ENCODE data around the gene UBL4A. TPM values are rescaled to one million over a fixed set of nuclear protein-coding genes. Genes with fewer than 3 reads are reported as not detected.

Gene UBL4A
- total and polyA plus RNA-seq, 9 of the 15 experiments (the other 6 are each of a cell fraction or from before 2014, with no cell fraction given), result 15.2 to 140 (median 100) TPM

GRCh38 chrX:154507673-154508383, 21.4 kb upstream of the UBL4A start:
- Histone ChIP-seq H3K27ac (ENCODE audit: extremely low read depth, low read depth, low read length) (no peak overlapping the region), H3K9ac (ENCODE audit: insufficient read depth in 1 of 2, low read depth in 2 of 2, low read length in 2 of 2) (peak overlapping the region in 1 of 2 experiments; percentile 17; a peak in 1 of 4 replicates), H3K27me3 (ENCODE audit: control insufficient read depth in 2 of 2, insufficient read depth in 2 of 2, low read length in 2 of 2) (no peaks in the 10 kb centered on the region), H2AFZ (ENCODE audit: low read depth, low read length) (no peak overlapping the region), H3K4me1 (replicated peaks in 1 of 2; ENCODE audit: control insufficient read depth in 2 of 2, insufficient read depth in 2 of 2, low read length in 2 of 2) (peaks cover 6 to 12% of the 10 kb centered on the region in 2 experiments; a peak in 3 of 5 replicates), H3K9me3 (replicated peaks; ENCODE audit: control insufficient read depth, insufficient read depth, low read depth, low read length) (no peaks in the 10 kb centered on the region; the same call in 1 of the 2 replicates), H3K79me2 (ENCODE audit: control insufficient read depth, insufficient read depth, low read length) (no peaks in the 10 kb centered on the region), H3K4me3 (no peak overlapping the region), H3K9me1 (ENCODE audit: control insufficient read depth, insufficient read depth, low read length) (no peaks in the 10 kb centered on the region), H4K20me1 (replicated peaks; ENCODE audit: control insufficient read depth, insufficient read depth, low read length) (no peaks in the 10 kb centered on the region; the same call in 1 of the 2 replicates), H3K4me2 (ENCODE audit: insufficient read depth, low read length) (no peak overlapping the region), H3K36me3 (ENCODE audit: control insufficient read depth, insufficient read depth, low read length) (peaks cover 67% of the 10 kb centered on the region; the same call in 2 of the 3 replicates)
- CTCF ChIA-PET (ENCODE audit: low intra/inter-chr PET ratio), result no interaction called here
- POLR2A ChIA-PET, result interaction anchor here (1.2 kb wide), 1 partner anchor 12 kb away, joined by 4 read pairs; no protein-coding TSS in a partner anchor
- DNase-seq (ENCODE audit: extremely low read depth in 1 of 4, low spot score in 3 of 4), result no peak
- no peak for TF ChIP-seq ZNF431 (CRISPR knock-in tag; IDR thresholded peaks at IDR 0.05)
- TF ChIP-seq CHD4 (IDR thresholded peaks at IDR 0.05; ENCODE audit: insufficient read depth, insufficient replicate concordance, low read depth, low read length, poor library complexity, severe bottlenecking), result no peak
- TF ChIP-seq GTF2B (IDR thresholded peaks at IDR 0.05; ENCODE audit: extremely low read depth, insufficient read length), result no peak
- no peak for TF ChIP-seq MYC (IDR thresholded peaks at IDR 0.05; ENCODE audit: low read depth, low read length)
- TF ChIP-seq MYC (CRISPR knock-in tag; IDR thresholded peaks at IDR 0.05; ENCODE audit: borderline replicate concordance, low read depth), result no peak
- peak; percentile 15 for TF ChIP-seq POLR2G (IDR thresholded peaks at IDR 0.05; ENCODE audit: low read depth, low read length)
- 0 out of 2 replicates have a peak, but pooled peaks have one; percentile 1 for TF ChIP-seq POLR2A (conservative IDR thresholded peaks at IDR 0.05)
- no peak for TF ChIP-seq MXI1 (IDR thresholded peaks at IDR 0.05; ENCODE audit: low read depth, low read length)
- no peak for TF ChIP-seq BRD9 (IDR thresholded peaks at IDR 0.05; ENCODE audit: low read depth, partially characterized antibody)
- no peak for TF ChIP-seq ZNF644 (tag; IDR thresholded peaks at IDR 0.05; ENCODE audit: low read depth)
- no peak for TF ChIP-seq NR2C1 (IDR thresholded peaks at IDR 0.05)
- no peak for TF ChIP-seq NR2C1 (tag; IDR thresholded peaks at IDR 0.05)
- TF ChIP-seq KAT2B (IDR thresholded peaks at IDR 0.05; ENCODE audit: low read depth, low read length), result no peak
- no peak for TF ChIP-seq PTTG1 (tag; IDR thresholded peaks at IDR 0.05; ENCODE audit: low read depth)
- TF ChIP-seq ZNF408 (CRISPR knock-in tag; IDR thresholded peaks at IDR 0.05; ENCODE audit: low read depth), result no peak
- TF ChIP-seq ETV1 (tag; conservative IDR thresholded peaks at IDR 0.05; ENCODE audit: low read depth), result no peak
- no peak for TF ChIP-seq E2F4 (CRISPR knock-in tag; IDR thresholded peaks at IDR 0.05; ENCODE audit: low read depth)
- no peak for TF ChIP-seq BACH1 (tag; IDR thresholded peaks at IDR 0.05)
- no peak for TF ChIP-seq ZNF740 (CRISPR knock-in tag; IDR thresholded peaks at IDR 0.05)
- TF ChIP-seq ZNF740 (tag; IDR thresholded peaks at IDR 0.05), result no peak
- no peak for FAIRE-seq
- no peak for ATAC-seq
- intact Hi-C loops (cut with micrococcal nuclease) (no loop called here), in situ Hi-C loops (cut with MboI) (no loop called here)
- BruUV-seq (replicated peaks), result no TSS peak
- 94% methylated on average over 5 of the region's 24 CpGs for WGBS (ENCODE audit: insufficient coverage, low coverage, missing lambda C conversion rate)
